Suprapubic skin (tissue), 4 donors: ENCODE measurements around the gene SRBD1. TPM values are rescaled to one million over a fixed set of nuclear protein-coding genes. Genes with fewer than 3 reads are reported as not detected.

Source experiments
- DNase-seq, 2 donors: peaks; one replicate each; pipeline ENCODE4 v3.0.0-alpha.2; 2019; ENCODE audit warnings: low spot score in 2 of 2
- H3K27ac ChIP-seq: fragments of 200-600 bp; sonication (generic); one replicate; pipeline ENCODE4 v1.5.1; 2019
- H3K27me3 ChIP-seq: fragments of 200-600 bp; sonication (generic); one replicate; pipeline ENCODE4 v1.5.1; 2019
- H3K36me3 ChIP-seq: fragments of 200-600 bp; sonication (generic); one replicate; pipeline ENCODE4 v1.5.1; 2019
- H3K4me1 ChIP-seq: fragments of 200-600 bp; sonication (generic); one replicate; pipeline ENCODE4 v1.5.1; 2019
- H3K4me3 ChIP-seq: fragments of 200-600 bp; sonication (generic); one replicate; pipeline ENCODE4 v1.5.1; 2019; ENCODE audit warnings: mild to moderate bottlenecking
- H3K9me3 ChIP-seq: fragments of 200-600 bp; sonication (generic); one replicate; pipeline ENCODE4 v1.5.1; 2019
- EP300 ChIP-seq: sonication (generic); formaldehyde crosslinking; IDR thresholded peaks from one replicate; pipeline ENCODE4 v1.6.1; 2017; ENCODE audit warnings: antibody characterized with exemption
- POLR2A ChIP-seq, 2 donors: fragments of 450-650 bp; IDR thresholded peaks; one replicate each; pipeline ENCODE4 v1.6.1; 2017; ENCODE audit warnings: antibody characterized with exemption in 2 of 2, mild to moderate bottlenecking in 2 of 2, moderate library complexity in 2 of 2
- POLR2AphosphoS5 ChIP-seq, 3 donors: sonication (generic); formaldehyde crosslinking; IDR thresholded peaks; one replicate each; pipeline ENCODE4 v1.6.1; 2017; ENCODE audit warnings: antibody characterized with exemption in 3 of 3
- WGBS: methylation state at CpG from one replicate; pipeline ENCODE4 v1.1.5; 2018; 5-methylcytosine and 5-hydroxymethylcytosine counted together
- total RNA-seq, 4 donors: library from RNA; depleted of rRNA; stranded (reverse); fragments of >200 nt; gene quantifications; one replicate each; pipeline ENCODE4 v1.1.0, GENCODE V29; 2016
- TF ChIP-seq, protein P1 (sequence below), 2 donors: fragments of 200-600 bp in 1 of 2; fragments of 450-650 bp in 1 of 2; sonication (generic) in 1 of 2; IDR thresholded peaks; one replicate each; pipeline ENCODE4 v1.5.1; 2016 to 2019; ENCODE audit warnings: antibody characterized with exemption in 2 of 2, mild to moderate bottlenecking in 1 of 2, moderate library complexity in 1 of 2

SRBD1 gene
- total RNA-seq, 4 donors from 2014 or later = 6.1 to 9.6 (median 7.2) TPM

GRCh38 chr2:45382744-45383143 lies 228.3 kb downstream of the SRBD1 start:
- no peaks in the 10 kb centered on the region for H3K36me3 ChIP-seq
- no peak overlapping the region for H3K27ac ChIP-seq
- 67% methylated on average over 1 of the region's 1 CpG for WGBS
- no peaks in the 10 kb centered on the region for H3K27me3 ChIP-seq
- TF ChIP-seq EP300 (no peak), POLR2AphosphoS5 (IDR thresholded peaks at IDR 0.05) (no peak), POLR2A (IDR thresholded peaks at IDR 0.05) (no peak)
- TF ChIP-seq, protein P1, sequence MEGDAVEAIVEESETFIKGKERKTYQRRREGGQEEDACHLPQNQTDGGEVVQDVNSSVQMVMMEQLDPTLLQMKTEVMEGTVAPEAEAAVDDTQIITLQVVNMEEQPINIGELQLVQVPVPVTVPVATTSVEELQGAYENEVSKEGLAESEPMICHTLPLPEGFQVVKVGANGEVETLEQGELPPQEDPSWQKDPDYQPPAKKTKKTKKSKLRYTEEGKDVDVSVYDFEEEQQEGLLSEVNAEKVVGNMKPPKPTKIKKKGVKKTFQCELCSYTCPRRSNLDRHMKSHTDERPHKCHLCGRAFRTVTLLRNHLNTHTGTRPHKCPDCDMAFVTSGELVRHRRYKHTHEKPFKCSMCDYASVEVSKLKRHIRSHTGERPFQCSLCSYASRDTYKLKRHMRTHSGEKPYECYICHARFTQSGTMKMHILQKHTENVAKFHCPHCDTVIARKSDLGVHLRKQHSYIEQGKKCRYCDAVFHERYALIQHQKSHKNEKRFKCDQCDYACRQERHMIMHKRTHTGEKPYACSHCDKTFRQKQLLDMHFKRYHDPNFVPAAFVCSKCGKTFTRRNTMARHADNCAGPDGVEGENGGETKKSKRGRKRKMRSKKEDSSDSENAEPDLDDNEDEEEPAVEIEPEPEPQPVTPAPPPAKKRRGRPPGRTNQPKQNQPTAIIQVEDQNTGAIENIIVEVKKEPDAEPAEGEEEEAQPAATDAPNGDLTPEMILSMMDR (IDR thresholded peaks at IDR 0.05) = no peak
- no peak overlapping the region for H3K4me3 ChIP-seq
- DNase-seq = no peak
- no peaks in the 10 kb centered on the region for H3K4me1 ChIP-seq
- no peaks in the 10 kb centered on the region for H3K9me3 ChIP-seq

GRCh38 chr2:45380131-45380836 lies 230.8 kb downstream of the SRBD1 start:
- H3K4me3 ChIP-seq = no peak overlapping the region
- H3K4me1 ChIP-seq = no peaks in the 10 kb centered on the region
- TF ChIP-seq, protein P1 (IDR thresholded peaks at IDR 0.05) = no peak
- TF ChIP-seq EP300 (no peak), POLR2AphosphoS5 (IDR thresholded peaks at IDR 0.05) (no peak), POLR2A (IDR thresholded peaks at IDR 0.05) (no peak)
- no peak for DNase-seq
- H3K9me3 ChIP-seq = no peaks in the 10 kb centered on the region
- no peaks in the 10 kb centered on the region for H3K27me3 ChIP-seq
- H3K36me3 ChIP-seq = no peaks in the 10 kb centered on the region
- 98% methylated on average over 3 of the region's 3 CpGs for WGBS
- H3K27ac ChIP-seq = no peak overlapping the region

GRCh38 chr2:45379399-45380087 lies 231.5 kb downstream of the SRBD1 start:
- Histone ChIP-seq H3K27ac (no peak overlapping the region), H3K36me3 (no peaks in the 10 kb centered on the region), H3K4me1 (no peaks in the 10 kb centered on the region), H3K4me3 (no peak overlapping the region), H3K9me3 (no peaks in the 10 kb centered on the region), H3K27me3 (no peaks in the 10 kb centered on the region)
- WGBS = 76% methylated on average over 3 of the region's 3 CpGs
- TF ChIP-seq POLR2A (IDR thresholded peaks at IDR 0.05) = no peak
- TF ChIP-seq, protein P1 (IDR thresholded peaks at IDR 0.05) = no peak
- no peak for TF ChIP-seq POLR2AphosphoS5 (IDR thresholded peaks at IDR 0.05)
- TF ChIP-seq EP300 = no peak
- no peak for DNase-seq

GRCh38 chr2:45373534-45373933 lies 237.5 kb downstream of the SRBD1 start:
- H3K4me3 ChIP-seq = no peak overlapping the region
- TF ChIP-seq POLR2A (IDR thresholded peaks at IDR 0.05) (no peak), POLR2AphosphoS5 (IDR thresholded peaks at IDR 0.05) (no peak), EP300 (no peak)
- TF ChIP-seq, protein P1 (IDR thresholded peaks at IDR 0.05) = no peak
- 77% methylated on average over 2 of the region's 2 CpGs for WGBS
- H3K4me1 ChIP-seq = no peaks in the 10 kb centered on the region
- no peaks in the 10 kb centered on the region for H3K36me3 ChIP-seq
- no peak for DNase-seq
- H3K27me3 ChIP-seq = no peaks in the 10 kb centered on the region
- no peak overlapping the region for H3K27ac ChIP-seq
- H3K9me3 ChIP-seq = no peaks in the 10 kb centered on the region

- no peaks in the 10 kb centered on the region for H3K36me3 ChIP-seq
- DNase-seq = no peak
- WGBS = 64% methylated on average over 2 of the region's 2 CpGs
- H3K9me3 ChIP-seq = no peaks in the 10 kb centered on the region
- no peaks in the 10 kb centered on the region for H3K27me3 ChIP-seq
- no peaks in the 10 kb centered on the region for H3K4me1 ChIP-seq
- H3K27ac ChIP-seq = no peak overlapping the region
- H3K4me3 ChIP-seq = no peak overlapping the region
- TF ChIP-seq POLR2AphosphoS5 (IDR thresholded peaks at IDR 0.05) (no peak), EP300 (no peak), POLR2A (IDR thresholded peaks at IDR 0.05) (no peak)
- TF ChIP-seq, protein P1 (IDR thresholded peaks at IDR 0.05) = no peak
Observed at GRCh38 chr2:45370369-45370768, 240.7 kb downstream of the SRBD1 start.
